Erythroblast (primary cell): ENCODE results near the gene GFOD1.

Source experiments
- GATA1 ChIP-seq: IDR thresholded peaks from 2 replicates; pipeline ENCODE4 v1.6.1; 2011; ENCODE audit warnings: low read depth, mild to moderate bottlenecking, control low read depth, low read length, moderate library complexity
- POLR2A ChIP-seq: IDR thresholded peaks from 2 replicates; pipeline ENCODE4 v1.6.1; 2011; ENCODE audit warnings: mild to moderate bottlenecking, low read length

GRCh38 chr6:13474787-13475186, 12.6 kb downstream of the GFOD1 start:
- TF ChIP-seq POLR2A: no peak
- TF ChIP-seq GATA1: no peak
